AG09309 (cell line): ENCODE results near the gene TMED4.
A peak's percentile ranks its signal among the peaks of the same experiment; 100 is the strongest.

Experiments
- DNase-seq: peaks from one replicate; pipeline ENCODE4 v3.0.0-alpha.2; 2010; ENCODE audit warnings: low read depth
- H3K4me3 ChIP-seq: 2 replicates; pipeline ENCODE4 v1.5.1; 2011; ENCODE audit warnings: mild to moderate bottlenecking, low read depth, low read length, moderate library complexity; ENCODE audit not compliant: control insufficient read depth
- CTCF ChIP-seq: IDR thresholded peaks from 2 replicates; pipeline ENCODE4 v1.5.1; 2011; ENCODE audit warnings: mild to moderate bottlenecking, low read depth, low read length, inconsistent platforms; ENCODE audit not compliant: insufficient read depth, control insufficient read depth; ENCODE audit errors: missing control alignments

The TMED4 gene

GRCh38 chr7:44576228-44576627, 5.8 kb downstream of the TMED4 start:
- DNase-seq: no peak
- TF ChIP-seq CTCF: no peak
- H3K4me3 ChIP-seq: no peak overlapping the region

GRCh38 chr7:44575054-44575453, 7.0 kb downstream of the TMED4 start:
- TF ChIP-seq CTCF: no peak
- DNase-seq: no peak
- no peak overlapping the region for H3K4me3 ChIP-seq

- H3K4me3 ChIP-seq: peak overlapping the region; percentile 88
- no peak for DNase-seq
- TF ChIP-seq CTCF: no peak
These were observed 7.7 kb downstream of the TMED4 start for GRCh38 chr7:44574287-44574872.

- peak; percentile 69 for DNase-seq
- H3K4me3 ChIP-seq: peak within 1 kb of the TSS; percentile 88
- TF ChIP-seq CTCF: no peak
These were observed 8.4 kb downstream of the TMED4 start, which contains the start of gene DDX56 for GRCh38 chr7:44573464-44574286. Gene DDX56, minus strand, starts transcription at chr7:44573908. Its CDS starts 13 bp downstream, at chr7:44573895.

GRCh38 chr7:44572771-44573170, 9.3 kb downstream of the TMED4 start:
- H3K4me3 ChIP-seq: peak overlapping the region; percentile 88
- no peak for TF ChIP-seq CTCF
- DNase-seq: no peak

- no peak for DNase-seq
- H3K4me3 ChIP-seq: no peak overlapping the region
- TF ChIP-seq CTCF: no peak
These were observed 12.1 kb downstream of the TMED4 start for GRCh38 chr7:44569959-44570358.
